HG03457 (cell line): ENCODE results near the gene C19orf81.

Experiments used
- ATAC-seq: cut with Tn5 transposase; IDR thresholded peaks from one replicate; pipeline ENCODE4 v1.9.1; 2021; ENCODE audit warnings: moderate number of reproducible peaks; ENCODE audit not compliant: unreplicated experiment

Gene C19orf81

DNA sequence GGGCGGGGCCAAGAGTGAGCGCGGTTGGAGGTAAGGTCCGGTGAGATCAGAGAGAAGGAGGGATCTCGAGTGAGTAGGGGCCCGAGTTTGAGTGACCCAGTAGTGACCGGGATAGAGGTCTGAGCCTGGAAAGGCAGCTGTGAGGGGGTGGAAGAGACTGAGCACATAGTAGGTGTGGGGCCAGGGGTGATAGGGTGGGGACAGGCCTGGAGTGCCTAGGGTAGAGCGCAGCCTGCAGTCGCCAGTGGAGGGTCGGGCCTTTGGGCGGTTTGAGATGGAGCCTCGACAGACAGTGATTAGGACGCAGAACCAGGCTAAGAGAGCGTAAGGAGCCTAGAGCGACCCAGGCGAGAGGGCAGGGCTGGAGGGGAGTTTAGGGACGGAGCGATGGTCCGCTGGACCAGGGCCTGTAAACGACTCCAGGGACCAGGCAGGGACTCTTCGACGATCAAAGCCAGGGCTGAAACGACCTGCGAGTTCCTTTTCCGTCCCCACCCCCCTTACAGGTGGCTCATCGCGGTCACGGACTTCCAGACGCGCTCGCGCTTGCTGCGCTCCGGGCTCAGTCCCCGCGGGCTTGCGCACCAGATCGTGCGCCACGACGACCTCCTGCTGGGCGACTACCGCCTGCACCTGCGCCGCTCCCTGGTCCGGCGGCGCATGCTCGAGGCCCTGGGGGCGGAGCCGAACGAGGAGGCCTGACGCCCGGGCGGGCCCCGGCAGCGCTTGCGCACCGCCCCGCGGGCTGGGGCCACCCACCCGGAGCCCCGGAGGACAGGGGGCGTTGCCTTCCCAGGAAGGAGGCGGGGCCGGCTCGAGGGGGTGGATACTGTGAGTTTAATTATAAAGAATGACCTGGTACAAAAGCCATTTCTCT, 9.4 kb downstream of the C19orf81 start:
- no peak for ATAC-seq

DNA sequence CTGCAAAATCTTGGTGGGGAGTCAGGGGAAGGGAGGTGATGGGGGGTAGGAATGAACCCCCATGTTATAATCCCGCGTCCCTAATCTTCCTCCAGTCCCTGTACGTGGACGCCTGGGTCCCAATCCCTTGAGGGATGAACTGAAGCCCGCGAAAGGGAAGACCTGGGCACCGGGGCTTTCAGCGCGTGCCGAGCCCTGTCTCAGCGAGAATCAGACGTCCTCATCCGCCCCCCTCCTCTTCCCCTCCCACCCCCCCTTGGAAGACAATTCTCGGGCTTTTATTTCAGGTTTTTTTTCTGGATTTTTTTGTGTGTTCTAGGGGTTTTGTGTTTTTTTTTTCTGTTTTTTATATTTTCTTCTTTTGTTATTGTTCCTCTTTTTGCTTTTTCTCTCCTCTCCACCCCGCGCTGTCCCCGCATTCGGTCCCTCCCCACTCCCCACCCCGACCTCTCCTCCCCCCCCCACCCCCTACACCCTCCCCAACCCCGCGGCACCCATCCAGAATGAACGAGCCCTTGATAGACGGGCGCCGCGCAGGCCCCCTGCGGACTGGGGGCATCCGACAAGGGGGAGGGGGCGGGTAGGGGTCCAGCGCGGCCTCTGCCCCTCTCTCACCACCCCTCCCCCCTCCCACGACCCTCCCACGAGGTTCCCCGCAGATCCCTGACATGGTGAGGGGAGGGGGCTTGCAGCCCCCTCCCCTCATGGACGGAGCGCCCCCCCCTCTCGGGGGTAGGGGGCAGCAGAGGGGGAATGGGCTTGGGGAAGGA, 10.3 kb downstream of the C19orf81 start:
- no peak for ATAC-seq

DNA sequence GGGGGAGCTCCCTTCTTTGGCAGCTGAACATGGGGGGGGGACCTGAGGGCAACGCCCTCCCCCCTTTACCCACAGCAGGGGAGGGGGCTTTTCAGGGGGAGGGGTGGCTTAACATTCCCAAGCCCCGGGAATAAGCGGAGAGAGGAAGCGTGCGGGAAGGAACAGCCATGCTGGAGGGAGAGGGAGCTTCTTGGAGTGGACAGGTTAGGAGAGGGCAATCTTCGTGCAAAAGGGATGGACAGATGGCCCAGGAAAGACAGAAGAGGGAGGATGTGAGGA, 10.8 kb downstream of the C19orf81 start:
- no peak for ATAC-seq

DNA sequence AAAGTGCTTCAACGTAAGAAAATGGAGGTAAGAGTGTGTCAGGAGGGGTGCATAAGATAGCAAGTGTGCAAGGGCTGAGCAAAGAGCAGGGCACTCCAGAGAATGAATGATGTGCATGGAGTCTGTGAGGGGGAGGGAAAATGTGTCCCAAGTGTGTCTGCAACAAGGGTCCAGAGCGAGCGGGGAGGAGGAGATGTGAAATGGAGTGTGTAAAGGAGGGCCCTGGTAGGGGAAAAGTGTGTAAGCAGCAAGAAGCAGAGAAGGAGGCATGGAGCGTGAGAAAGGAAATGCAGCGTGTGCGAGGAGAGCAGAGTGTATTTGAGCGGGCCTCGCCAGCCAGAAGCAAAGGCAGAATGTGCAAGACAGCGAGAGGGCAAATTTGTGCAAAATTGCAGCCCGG, 11.8 kb downstream of the C19orf81 start:
- no peak for ATAC-seq

DNA sequence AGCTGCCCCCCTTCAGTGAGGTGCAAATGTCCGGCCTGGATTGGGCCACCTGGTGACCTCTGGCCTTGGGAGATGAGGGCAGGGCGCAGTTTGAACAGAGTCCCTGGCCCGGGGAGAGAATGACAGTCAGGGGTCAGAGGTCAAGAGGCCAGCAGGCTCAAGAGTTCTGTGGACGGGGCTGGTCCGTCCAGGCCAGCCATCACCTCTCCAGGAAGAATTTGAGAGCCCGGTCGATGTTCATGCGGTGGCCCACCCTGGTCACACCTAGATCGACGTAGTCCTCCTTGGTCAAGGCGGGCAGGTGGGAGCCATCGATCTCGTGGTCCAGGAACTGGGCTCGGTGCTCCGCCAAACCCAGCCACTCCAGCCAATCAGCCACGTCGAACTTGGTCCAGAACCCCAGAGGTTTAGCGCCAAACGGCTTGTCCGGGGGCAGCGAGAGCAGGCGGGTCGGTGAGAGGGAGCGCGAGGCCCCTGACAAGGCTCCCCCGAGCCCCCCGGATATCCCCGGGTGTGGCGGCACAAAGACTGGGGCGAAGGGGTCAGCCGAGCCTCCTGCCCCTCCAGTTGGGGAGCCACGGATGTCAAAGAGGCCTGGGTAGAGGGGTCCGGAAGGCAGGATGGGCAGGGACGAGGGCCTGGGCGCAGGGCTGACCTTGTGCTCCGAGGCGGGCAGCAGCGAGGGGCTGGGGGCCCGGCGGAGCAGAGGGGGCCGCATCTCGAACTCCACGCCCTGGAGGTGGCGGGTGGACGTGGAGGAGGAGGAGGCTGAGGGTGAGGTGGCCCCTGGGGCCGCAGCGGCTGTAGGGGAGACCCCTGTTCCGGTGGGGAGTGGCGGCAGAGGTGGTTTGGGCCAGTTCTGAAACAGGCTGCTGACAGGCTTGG, 12.8 kb downstream of the C19orf81 start:
- ATAC-seq: no peak

DNA sequence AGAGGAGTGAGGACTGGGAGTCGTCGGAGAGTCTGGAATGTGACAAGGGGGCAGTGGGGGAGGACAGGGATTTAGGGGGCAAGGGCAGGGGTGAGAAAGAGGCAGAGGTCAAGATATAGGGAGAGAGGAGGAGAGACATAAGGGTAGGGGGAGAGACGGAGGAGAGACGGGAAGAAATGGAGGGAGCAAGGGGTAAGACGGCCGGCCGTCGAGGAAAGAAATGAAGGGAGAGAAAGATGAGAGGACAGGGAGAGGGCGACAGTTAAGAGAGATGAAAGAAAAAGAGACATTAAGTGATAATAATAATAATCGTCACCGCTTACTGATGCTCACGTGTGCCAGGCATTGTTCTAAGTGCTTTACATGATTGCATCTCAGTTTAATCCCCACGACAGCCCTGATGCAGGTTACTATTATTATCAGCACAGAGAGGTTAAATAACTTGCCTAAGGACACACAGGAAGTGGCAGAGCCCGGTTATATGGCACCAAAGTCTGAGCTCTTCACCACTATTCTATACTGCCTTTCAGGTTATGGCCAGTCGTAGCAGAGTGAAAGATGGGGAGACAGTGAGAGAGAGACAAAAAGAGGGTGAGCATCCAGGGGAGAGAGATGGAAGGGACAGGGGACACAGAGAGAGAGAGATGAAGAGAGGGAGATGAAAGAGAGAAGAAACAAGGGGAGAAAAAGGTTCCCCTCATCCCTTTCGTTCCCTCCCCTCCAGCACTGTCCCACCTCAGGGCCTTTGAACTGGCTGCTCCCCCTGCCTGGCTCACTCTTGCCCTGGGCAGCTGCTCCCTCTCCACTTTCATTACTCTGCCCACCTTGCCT, 13.6 kb downstream of the C19orf81 start:
- ATAC-seq: no peak

DNA sequence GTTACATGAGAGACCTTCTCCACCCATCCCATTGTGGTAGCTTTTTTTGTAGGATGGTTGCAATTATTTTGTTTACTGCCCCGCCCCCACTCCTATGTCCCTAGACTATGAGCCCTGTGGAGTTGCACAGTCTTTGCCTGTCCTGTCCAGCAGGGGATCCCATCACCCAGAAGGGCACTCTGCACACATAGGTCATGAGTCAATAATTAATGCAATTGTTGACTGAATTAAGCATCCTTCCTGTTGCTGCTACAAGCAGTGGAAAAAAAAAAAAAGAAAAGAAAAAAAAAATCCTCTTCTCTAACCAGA, 14.2 kb downstream of the C19orf81 start:
- ATAC-seq: no peak

DNA sequence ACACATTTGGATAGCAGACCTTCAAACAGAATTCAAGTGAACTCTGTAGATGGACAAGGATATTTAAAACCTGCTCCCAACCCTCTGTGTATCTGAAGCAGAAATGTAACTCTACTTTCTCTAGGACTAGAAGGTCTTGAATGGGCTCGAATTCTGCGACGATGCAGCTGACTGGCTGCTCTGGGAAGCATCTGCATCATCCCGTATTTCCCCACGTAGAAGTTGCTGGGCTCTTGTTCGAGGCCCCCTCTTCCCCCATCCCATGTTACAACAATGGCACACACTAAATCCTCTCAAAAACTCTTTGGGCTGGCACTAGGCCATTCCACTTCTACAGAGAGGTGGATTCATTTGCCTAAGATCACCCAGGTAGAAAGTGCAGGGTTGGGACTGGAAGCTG, 15.0 kb downstream of the C19orf81 start:
- ATAC-seq: no peak

DNA sequence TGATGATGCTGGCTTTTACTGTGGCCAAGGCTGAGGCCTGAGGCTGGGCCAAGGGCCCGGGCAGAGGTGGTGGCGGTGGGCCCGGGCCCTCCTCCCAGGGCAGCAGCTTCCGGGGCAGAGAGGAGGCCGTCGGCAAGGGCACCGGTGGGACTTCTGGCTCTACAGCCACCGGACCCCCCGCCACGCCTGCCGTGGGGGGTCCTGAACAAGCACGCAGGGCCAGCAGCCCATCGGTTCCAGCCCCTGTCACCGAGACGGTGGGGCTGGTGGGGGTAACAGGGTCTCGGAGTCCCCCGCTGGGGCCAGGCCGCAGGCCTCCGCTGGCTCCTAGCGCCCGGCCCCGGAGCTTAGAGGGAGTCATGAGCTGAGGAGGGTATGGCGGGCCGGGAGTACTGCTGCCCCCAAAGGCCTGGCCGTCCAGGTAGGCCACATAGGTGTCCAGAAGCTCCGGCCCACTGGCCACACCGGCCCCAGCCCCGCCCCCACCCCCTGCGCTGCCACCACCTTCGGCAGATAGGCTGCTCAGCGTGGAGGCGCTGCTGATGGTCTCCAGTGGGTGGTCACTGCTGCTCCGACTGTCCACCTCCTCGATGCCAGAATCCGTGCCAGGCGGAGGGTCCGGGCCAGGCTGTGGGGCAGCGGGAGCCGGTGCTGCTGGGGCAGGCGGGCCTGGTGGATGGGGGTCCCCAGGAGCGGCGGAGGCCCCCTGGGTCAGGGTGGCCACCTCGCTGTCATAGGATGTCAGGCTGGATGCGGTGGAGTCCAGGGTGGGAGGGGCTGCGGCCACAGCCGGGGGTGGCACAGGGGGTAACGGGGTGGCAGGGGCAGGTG, 17.3 kb downstream of the C19orf81 start:
- no peak for ATAC-seq

DNA sequence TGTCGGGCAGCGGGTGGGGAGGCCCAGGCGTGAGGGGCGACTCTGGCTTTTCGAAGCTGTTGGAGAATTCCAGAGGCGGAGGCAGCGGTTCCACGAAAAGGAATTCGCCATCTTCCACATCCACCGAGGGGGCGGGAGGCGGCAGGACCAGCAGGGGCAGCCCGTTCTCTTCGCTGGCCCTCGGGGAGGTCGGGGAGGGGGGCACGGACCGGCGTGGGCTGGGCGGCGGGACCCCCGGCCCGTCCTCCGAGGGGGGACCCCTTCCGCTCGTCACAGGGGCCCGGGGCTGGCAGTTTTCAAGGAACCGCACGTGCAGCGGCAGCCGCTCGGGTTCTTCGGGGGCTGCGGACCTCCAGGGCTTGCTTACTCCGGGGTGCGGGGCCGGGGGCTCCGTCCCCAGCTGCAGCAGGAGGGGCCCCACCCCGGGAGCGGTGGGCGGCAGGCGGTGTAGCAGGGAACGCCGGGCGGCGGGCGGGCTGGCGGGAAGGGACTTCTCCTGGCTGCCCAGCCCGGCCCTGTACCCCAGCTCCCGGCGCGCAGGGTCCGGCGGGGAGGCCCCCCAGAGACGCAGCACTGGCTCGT, 18.0 kb downstream of the C19orf81 start:
- ATAC-seq: no peak

DNA sequence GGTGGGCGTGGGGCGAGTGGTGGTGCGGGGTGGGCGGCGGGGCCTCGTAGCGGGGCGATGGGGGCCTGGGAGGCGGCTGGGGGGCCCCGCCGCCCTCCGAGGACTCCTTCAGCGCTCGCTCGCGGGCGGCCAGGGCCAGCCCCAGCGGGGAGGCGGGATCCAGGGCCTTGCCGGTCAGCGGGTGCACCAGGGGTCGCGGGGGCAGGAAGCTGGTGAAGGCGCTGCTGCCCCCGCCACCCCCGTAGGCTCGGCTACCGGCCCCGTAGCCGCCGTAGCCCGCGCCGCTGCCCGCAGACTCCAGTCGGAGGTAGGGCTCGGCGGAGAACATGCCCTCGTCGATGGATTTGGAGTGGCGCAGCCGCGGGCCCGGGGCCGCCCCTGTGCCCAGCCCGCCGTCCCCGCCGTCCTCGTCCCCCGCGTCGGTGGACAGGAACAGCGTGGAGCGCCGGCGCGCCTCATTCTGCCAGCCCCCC, 18.6 kb downstream of the C19orf81 start:
- ATAC-seq: no peak

DNA sequence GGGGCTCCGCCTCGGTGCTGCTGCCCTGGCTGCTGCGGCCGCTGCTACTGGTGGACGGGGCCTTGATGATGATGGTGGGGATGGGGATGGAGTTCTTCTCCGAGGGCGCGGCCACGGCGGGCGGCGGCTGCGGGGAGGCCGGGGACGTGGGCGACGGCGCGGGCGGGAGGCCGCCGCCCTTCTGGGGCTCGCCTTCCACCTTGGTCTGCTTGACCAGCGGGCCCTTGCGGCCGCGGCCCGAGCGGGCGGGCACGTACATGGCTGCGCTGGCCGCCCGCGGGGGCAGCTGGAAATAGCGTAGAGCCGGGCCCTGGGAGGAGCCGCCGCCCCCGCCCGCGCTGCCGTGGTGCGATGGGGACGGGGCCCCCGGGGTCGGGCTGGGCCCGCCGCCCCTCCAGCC, 19.2 kb downstream of the C19orf81 start:
- no peak for ATAC-seq

DNA sequence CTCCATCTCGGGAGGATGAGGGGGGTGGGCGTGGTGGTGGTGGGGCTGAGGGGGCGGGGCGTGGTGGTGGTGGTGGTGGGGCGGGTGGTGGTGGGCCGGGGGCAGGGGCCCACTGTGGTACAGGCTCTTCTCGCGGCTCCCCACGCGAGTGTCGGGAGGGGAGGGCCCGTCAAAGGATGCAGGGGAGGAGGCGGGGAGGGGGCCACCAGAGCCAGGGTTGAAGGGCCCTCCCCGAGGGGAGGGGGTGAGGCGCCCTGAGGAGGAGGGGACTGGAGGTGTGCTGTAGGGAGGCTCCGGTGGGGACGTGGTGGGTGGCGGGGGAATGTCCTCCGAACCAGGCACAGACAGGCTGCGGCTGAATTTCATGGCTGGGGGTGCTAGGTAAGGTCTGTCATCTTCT, 19.6 kb downstream of the C19orf81 start:
- ATAC-seq: no peak

DNA sequence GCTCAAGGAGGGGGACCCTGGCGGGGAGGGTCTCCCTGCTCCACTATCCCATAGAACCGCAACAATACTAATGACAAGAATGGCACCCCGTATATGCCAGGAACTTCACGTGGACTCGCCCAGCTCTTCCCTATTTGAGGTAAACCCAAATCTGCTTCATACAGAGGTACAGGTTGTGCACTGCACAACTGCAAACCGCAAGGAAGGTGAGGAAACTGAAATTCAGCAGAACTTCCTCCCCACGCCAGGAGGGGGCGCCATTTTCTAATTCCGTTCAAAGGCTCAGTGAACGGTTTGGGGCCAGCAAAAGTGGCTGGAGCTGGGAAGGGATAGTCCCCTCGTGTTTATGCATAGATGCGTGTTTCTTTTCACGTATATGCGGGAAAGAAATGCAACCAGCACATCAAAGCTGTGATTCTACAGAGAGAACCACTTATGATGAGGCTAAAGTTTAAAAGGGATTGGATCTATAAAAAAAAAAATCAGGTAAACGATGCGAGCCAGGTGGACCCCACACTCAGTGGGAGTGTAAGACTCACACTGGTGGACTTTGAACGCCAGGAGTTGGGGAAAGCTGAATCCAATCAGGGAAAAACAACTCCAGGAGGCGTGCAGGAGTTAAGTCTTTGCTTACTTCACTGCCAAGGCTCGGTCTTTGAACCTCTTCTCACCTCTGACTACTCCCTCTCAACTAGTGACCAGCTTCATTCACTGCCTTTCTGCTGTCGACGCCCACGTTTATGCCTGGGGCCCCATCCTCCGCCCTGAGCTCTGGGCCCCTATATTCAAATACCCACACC, 20.3 kb downstream of the C19orf81 start:
- ATAC-seq: no peak

DNA sequence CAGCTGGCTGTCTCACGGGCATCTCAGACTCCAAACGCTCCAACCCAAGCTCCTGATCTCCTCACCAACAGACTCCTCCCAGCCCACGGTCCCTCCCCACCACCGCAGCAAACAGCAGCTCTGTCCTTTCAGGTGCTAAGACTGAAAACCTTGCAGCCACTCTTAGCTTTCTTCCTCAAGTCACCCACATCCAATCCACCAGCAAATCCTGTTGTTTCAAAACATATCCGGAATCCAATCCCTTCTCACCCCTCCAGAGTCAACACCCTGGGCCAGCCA, 20.8 kb downstream of the C19orf81 start:
- ATAC-seq: no peak

DNA sequence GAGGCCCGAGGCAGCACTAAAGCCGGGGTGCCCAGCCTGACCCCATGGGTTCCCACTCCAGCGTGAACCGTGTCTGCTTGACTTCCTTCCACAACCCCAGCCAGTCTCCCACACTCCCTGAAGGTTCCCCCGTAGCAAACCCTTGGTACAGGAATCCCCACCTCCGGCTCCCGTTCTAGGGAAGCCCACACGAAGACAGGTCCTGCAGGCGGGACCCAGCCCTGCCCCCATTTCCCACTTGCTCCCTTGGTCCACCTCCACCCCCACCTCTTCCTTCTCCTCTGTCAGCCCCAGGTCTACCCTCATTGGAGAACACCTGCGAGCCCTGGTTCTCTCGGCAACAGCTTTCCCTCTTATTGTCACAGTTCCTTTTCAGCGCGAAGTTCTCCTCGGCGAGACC, 23.9 kb downstream of the C19orf81 start:
- ATAC-seq: no peak

DNA sequence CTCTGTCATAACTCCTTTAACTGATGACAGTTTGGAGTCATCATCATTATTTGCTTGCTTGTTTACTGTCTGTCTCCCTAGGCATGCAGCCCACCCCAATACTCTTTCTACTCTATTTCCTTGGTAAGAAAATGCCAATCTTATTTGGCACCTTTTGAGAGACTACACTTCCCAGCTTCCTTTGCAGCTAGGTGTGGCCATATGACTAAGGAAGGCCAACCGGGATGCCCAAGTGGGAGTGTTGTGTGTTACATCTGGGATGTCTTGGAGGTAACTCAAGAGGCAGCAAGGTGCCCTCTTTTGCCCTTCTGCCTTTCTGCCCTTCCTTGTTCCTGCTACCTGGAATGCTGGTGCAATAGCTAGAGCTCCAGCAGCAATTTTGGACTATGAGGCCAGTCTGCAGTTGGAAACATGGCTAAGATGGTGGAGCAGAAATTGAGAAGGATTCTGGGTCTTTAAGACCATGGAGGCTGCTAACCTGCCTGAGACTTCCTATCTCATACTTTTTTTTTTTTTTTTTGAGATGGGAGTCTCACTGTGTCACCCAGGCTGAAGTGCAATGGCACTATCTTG, 27.5 kb downstream of the C19orf81 start:
- no peak for ATAC-seq

DNA sequence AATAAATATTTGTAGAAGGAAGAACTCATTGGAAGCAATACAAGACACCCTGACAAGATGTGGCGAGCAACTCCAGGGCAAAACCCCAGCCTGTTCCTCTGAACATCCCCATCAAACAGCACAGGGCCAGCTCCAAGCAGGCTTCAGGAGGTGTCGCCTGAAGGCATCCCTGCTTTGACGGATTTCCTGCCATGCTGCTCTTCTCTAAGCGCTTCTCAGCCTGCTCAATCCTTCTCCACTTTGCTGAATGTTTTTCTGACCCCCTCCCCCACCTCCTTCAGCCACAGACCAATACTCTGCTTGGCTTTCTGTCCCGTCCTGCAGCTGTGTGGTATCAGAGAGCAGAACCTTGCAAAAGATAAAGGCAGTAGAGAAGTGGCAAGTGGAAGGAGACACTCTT, 28.4 kb downstream of the C19orf81 start:
- ATAC-seq: no peak

DNA sequence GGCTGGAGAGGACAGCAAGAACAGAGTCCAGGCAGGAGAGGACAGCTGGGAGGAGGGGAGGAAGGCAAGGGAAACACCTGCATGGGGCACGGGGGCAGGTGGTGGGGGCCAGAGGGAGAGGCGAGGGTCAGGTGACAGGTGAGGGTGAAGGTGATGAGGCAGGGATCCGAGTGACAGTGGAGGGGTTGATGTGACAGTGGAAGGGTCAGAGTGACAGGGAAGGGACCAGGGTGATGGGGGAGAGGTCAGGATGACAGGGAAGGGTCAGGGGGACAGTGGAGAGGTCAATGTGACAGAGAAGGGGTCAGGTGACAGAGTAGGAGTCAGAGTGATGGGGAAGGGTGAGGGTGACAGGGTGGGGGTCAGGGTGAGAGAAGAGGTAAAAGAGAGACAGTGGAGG, 29.1 kb downstream of the C19orf81 start:
- ATAC-seq: no peak
